Spleen (tissue), 7 donors: ENCODE results near the gene RBMX.

Experiments
- POLR2A ChIP-seq, 3 donors: fragments of 450-650 bp; IDR thresholded peaks; one replicate each; pipeline ENCODE4 v1.5.1; 2017; ENCODE audit warnings: antibody characterized with exemption in 3 of 3, mild to moderate bottlenecking in 1 of 3
- TF ChIP-seq, protein P1 (sequence below), 11 experiments: fragments of 200-600 bp in 7 of 11; fragments of 450-650 bp in 4 of 11; sonication (generic) in 4 of 11; IDR thresholded peaks in 8 of 11; conservative IDR thresholded peaks in 3 of 11; 1 replicate in 7 of 11; 2 replicates in 4 of 11; pipeline versions ENCODE4 v1.4.0 to v1.8.0; 2016 to 2021; ENCODE audit warnings: antibody characterized with exemption in 11 of 11, inconsistent platforms in 4 of 11, mild to moderate bottlenecking in 1 of 11
- donor health status: DM: no; HTN: no; CAD: no; lungs with moderate emphysema.
- donor health status: DM: no; HTN: no; CAD: no.
- donor health status: DM: no; HTN: no; CAD: no.

GRCh38 chrX:136850441-136851175 lies 29.9 kb downstream of the RBMX start:
- TF ChIP-seq, protein P1, sequence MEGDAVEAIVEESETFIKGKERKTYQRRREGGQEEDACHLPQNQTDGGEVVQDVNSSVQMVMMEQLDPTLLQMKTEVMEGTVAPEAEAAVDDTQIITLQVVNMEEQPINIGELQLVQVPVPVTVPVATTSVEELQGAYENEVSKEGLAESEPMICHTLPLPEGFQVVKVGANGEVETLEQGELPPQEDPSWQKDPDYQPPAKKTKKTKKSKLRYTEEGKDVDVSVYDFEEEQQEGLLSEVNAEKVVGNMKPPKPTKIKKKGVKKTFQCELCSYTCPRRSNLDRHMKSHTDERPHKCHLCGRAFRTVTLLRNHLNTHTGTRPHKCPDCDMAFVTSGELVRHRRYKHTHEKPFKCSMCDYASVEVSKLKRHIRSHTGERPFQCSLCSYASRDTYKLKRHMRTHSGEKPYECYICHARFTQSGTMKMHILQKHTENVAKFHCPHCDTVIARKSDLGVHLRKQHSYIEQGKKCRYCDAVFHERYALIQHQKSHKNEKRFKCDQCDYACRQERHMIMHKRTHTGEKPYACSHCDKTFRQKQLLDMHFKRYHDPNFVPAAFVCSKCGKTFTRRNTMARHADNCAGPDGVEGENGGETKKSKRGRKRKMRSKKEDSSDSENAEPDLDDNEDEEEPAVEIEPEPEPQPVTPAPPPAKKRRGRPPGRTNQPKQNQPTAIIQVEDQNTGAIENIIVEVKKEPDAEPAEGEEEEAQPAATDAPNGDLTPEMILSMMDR (IDR thresholded peaks at IDR 0.05 in 8 of 11, conservative IDR thresholded peaks at IDR 0.05 in 3 of 11), result no peak
- no peak for TF ChIP-seq POLR2A (IDR thresholded peaks at IDR 0.05)
